Stimulated activated CD8-positive, alpha-beta memory T cell treated with anti-CD3 and anti-CD28 coated beads, Interleukin-7, amount 100 ng/mL, for 1 hour (primary cell): ENCODE results near the gene NIF3L1.
"Not testable (repeated sequence)": the region's sequence is repeated elsewhere in the genome, so short reads cannot be mapped to it uniquely, and the experiment has no call there.

Experiments used
- DNase-seq, 2 donors: peaks; one replicate each; pipeline ENCODE4 v3.0.0-alpha.2; 2020; ENCODE audit warnings: low read depth in 2 of 2

Gene NIF3L1

DNA sequence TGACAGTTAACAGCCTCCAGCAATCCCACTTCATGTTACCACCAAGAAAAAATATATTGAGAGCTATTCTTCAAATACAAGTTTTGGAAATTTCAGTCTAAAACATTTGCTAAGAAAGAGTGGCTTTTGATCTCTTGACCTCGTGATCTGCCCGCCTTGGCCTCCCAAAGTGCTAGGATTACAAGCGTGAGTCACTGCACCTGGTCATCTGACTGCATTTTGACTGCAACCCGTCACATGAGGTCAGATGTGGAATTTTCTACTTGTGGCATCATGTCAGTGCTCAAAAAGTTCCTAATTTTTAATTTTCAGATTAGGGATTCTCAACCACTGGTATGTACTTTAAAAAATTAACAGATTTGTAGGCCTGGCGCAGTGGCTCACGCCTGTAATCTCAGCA, 15.6 kb upstream of the NIF3L1 start:
- no peak for DNase-seq

GRCh38 chr2:200877443-200877842, 11.7 kb upstream of the NIF3L1 start:
- no peak for DNase-seq

- no peak for DNase-seq
These were observed 10.8 kb upstream of the NIF3L1 start for GRCh38 chr2:200878289-200878880.

- DNase-seq = not testable (repeated sequence)
These were observed 7.4 kb upstream of the NIF3L1 start for GRCh38 chr2:200881715-200882249.

DNA sequence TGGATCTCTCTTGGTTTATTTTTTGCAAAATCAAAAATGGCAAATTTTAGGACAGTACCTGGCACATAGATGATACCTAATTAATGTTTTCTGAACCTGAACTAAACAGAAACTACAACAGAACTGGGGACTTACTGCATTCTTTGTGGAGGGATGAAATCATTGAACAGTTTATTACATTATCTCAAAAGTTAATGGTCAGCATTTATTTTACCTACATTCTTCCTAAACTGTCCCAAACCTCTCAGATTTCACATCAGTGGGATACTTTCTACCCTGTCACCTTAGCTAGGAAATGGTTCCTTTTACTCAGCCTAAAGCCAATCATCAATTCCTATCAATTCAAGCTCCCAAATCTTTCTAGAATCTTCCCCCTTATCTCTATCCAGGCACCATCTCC, 10.3 kb downstream of the NIF3L1 start:
- DNase-seq = no peak

- peak; percentile 45 for DNase-seq
These were observed 12.4 kb downstream of the NIF3L1 start for GRCh38 chr2:200901459-200902072.

DNA sequence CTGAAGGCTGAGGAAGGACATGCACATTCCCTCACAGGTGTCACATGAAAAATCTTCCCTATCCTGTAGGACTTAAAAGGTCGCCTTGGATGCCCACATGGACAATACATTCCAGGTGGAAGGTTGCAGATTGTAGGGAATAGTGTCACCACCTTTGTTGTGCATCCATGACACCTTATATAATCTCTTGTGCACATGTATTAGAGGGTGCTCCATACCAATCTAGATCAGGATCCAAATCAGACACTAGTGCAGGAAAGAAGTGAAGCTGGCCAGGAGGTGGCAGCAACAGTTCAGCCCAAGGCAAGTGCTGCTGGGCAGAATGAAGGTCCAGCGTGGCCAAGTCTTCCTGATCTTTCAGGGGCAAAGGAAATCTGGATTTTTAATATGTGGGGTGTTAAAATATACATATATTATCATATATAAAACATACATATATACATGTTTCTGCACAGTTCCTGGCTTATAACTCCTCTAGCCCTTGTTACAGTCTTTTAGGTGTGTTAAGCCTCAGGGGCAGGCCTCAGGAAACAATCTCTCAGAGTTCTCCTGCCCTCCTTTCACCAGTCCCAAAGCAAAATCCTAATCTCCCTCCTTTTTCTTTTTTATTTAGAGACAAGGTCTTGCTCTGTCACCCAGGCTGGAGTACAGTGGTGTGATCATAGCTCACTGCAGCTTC, 16.6 kb downstream of the NIF3L1 start:
- DNase-seq = no peak

- no peak for DNase-seq
These were observed 20.8 kb downstream of the NIF3L1 start for GRCh38 chr2:200909958-200910357.

- no peak for DNase-seq
These were observed 24.5 kb downstream of the NIF3L1 start for GRCh38 chr2:200913654-200914053.

DNA sequence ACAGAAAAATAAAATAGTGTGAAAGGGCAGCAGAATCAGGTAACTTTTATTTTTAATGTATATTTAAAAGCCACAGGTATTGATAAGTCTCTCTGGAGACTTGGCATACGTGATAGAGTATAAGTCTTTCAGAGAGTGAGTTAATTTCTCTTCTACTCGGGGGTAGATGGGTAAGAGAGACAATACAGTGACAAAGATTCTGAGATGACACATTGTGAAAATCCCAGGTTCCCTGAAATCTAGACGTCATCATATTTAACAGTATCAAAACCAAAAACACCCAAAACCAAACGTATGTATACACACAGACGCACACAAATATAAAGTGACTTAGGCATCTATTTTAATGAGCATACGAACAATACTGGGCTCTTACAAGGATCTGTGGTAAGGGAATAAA, 33.3 kb downstream of the NIF3L1 start:
- DNase-seq = no peak

- no peak for DNase-seq
These were observed 40.4 kb downstream of the NIF3L1 start for GRCh38 chr2:200929334-200930249.

DNA sequence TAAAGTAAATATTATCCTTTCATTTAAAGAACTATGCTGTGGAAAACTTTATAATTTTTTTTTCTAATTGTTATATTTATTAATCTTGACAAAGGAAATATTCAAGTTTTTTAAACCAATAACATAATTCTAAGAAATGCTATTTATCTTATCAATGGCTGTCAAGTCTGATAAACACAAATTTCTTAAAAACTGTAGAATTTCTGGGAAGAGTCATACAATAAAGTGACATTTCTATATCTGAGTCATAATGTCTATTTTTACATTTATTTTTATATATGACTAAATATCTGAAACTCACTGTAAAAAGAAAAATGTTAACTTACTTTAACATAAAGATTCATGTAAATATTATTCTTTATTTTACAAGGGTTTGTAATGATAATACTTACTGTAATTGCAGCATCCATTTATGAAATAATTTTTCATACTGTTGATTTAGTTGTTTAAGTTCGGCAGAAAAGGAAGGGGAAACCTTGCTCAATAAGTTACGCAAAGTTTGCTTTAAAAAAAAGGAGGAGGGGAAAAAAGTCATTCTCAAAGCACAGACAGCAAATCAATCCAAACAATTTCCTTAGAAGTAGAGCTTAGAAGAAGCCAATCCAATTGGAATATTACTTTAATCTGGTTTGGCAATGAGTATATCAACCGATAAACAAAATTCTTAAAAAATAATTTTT, 41.9 kb downstream of the NIF3L1 start:
- no peak for DNase-seq

DNA sequence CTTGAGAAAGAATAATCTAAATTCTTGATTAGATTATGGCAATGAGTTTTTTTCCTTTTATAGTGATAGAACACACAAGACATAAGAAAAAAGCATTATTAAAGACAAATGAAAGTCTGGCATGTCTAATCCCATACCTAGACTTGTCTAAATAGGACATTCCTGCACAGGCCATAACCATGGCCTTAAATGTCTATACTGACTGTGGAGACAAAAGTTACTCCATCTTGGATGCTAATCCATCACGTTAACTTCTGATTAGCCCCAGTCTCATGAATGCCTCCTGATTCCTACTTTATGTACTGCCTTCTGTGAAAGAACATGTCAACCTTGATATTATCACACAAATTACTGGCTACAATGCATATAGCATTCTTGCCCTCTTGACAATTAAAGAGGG, 50.7 kb downstream of the NIF3L1 start:
- DNase-seq = no peak

DNA sequence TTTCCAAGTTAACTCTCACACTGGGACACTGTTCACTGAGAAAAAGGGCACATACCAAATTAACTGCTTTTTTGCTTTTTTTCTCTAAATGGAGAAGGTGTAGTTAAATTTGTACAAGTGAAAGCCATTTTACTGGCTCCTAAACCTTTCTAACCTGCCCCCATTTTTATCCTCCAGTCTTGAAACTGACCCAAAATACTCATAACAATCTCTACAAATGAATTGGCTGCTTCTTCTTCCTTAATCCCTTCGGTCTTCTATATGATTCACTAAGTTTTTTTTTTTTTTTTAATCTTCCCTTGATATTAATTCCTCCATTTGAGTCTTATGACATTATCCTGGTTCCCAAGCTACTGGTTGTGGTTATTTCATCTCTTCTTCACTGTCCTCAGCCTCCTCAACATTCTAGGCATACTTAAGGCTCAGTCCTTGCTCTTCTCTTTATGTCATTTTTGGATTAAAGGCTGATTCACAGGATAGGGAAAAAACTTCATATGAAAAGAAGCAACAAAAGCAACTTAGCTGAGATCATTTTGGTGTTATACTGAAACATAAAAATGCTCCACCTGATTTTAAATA, 54.4 kb downstream of the NIF3L1 start:
- no peak for DNase-seq

GRCh38 chr2:200944467-200945394, 55.6 kb downstream of the NIF3L1 start:
- no peak for DNase-seq

DNA sequence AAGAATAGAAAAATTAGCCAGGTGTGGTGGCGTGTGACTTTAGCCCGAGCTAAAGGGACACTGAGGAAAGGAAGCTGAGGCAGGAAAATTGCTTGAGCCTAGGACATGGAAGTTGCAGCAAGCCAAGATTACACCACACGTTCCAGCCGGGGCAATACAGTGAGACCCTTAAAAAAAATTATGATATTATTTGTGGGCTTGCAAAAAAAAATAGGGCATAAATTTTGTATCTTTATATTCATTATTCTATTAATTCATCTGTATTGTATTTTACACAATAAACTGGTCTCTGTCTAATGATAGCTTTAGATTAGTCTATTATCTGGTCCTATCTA, 56.2 kb downstream of the NIF3L1 start:
- DNase-seq = no peak

DNA sequence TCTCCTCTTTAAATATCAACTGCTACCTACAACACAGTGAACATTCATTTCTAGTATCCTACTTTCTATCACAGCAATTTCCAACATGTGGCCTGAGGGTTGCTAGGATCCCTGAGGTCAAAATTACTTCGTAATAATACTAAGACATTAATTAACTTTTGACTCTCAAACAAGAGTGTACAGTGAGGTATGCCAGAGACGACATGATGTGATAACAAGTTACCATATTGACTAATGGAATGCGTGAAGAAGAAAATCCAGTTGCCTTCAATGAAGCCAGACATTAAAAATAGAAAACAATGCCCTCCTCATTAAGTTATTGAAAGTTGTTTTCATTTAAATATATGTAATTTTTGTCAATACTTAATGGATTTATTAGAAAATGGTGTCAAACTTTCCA, 61.2 kb downstream of the NIF3L1 start:
- DNase-seq = no peak
